Suprapubic skin (tissue), 4 donors: ENCODE data around the gene CIB4. TPM values are rescaled to one million over a fixed set of nuclear protein-coding genes. Genes with fewer than 3 reads are reported as not detected.
"Not testable (repeated sequence)": the region's sequence is repeated elsewhere in the genome, so short reads cannot be mapped to it uniquely, and the experiment has no call there.

ENCODE experiments used
- DNase-seq, 2 donors: peaks; one replicate each; pipeline ENCODE4 v3.0.0-alpha.2; 2019; ENCODE audit warnings: low spot score in 2 of 2
- H3K27ac ChIP-seq: fragments of 200-600 bp; sonication (generic); one replicate; pipeline ENCODE4 v1.5.1; 2019
- H3K27me3 ChIP-seq: fragments of 200-600 bp; sonication (generic); one replicate; pipeline ENCODE4 v1.5.1; 2019
- H3K36me3 ChIP-seq: fragments of 200-600 bp; sonication (generic); one replicate; pipeline ENCODE4 v1.5.1; 2019
- H3K4me1 ChIP-seq: fragments of 200-600 bp; sonication (generic); one replicate; pipeline ENCODE4 v1.5.1; 2019
- H3K4me3 ChIP-seq: fragments of 200-600 bp; sonication (generic); one replicate; pipeline ENCODE4 v1.5.1; 2019; ENCODE audit warnings: mild to moderate bottlenecking
- H3K9me3 ChIP-seq: fragments of 200-600 bp; sonication (generic); one replicate; pipeline ENCODE4 v1.5.1; 2019
- EP300 ChIP-seq: sonication (generic); formaldehyde crosslinking; IDR thresholded peaks from one replicate; pipeline ENCODE4 v1.6.1; 2017; ENCODE audit warnings: antibody characterized with exemption
- POLR2A ChIP-seq, 2 donors: fragments of 450-650 bp; IDR thresholded peaks; one replicate each; pipeline ENCODE4 v1.6.1; 2017; ENCODE audit warnings: antibody characterized with exemption in 2 of 2, mild to moderate bottlenecking in 2 of 2, moderate library complexity in 2 of 2
- POLR2AphosphoS5 ChIP-seq, 3 donors: sonication (generic); formaldehyde crosslinking; IDR thresholded peaks; one replicate each; pipeline ENCODE4 v1.6.1; 2017; ENCODE audit warnings: antibody characterized with exemption in 3 of 3
- WGBS: methylation state at CpG from one replicate; pipeline ENCODE4 v1.1.5; 2018; 5-methylcytosine and 5-hydroxymethylcytosine counted together
- total RNA-seq, 4 donors: library from RNA; depleted of rRNA; stranded (reverse); fragments of >200 nt; gene quantifications; one replicate each; pipeline ENCODE4 v1.1.0, GENCODE V29; 2016
- TF ChIP-seq, protein P1 (sequence below), 2 donors: fragments of 200-600 bp in 1 of 2; fragments of 450-650 bp in 1 of 2; sonication (generic) in 1 of 2; IDR thresholded peaks; one replicate each; pipeline ENCODE4 v1.5.1; 2016 to 2019; ENCODE audit warnings: antibody characterized with exemption in 2 of 2, mild to moderate bottlenecking in 1 of 2, moderate library complexity in 1 of 2

CIB4 gene
- total RNA-seq, 4 donors from 2014 or later: not detected

DNA sequence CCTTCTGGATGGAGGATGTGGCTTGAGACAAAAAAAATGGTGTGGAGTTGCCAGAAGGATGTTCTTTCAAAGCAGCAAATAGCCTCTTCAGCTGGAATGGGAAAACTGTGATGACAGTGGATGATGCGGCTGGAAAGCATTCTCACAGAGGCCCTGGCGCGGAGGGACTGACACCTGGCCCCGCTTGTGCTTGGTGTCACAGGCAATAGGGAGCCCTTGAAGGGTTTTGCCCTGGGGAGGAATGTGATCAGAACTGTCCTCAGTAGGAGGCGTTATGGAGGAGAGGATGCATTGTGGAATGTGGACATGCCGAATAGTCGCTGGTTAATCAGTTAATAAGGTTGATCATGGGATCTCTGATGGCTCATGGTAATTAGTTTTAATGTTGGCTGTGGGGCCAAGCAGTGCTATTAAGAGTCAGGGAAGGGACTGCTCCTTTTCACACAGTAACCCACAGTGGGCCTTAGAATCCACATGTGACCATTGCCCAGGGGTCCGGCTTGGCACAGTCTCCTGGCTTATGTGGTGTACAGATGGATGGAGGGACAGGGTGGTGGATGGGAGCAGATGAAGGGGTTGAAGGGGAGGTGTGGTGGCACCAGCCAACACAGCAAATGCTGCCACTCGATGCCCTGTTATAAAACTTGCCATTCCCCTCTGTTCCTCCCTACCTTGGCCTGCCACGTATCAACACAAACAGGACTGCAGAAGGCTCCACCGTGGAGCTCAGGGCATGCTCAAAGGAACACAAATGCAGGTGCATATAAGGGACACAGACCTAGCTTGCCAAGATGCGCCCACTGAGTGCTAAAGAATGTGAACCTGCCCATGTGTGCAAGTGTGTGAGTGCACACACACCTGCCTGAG lies 71.7 kb downstream of the CIB4 start:
- H3K4me3 ChIP-seq: no peak overlapping the region
- TF ChIP-seq, protein P1, sequence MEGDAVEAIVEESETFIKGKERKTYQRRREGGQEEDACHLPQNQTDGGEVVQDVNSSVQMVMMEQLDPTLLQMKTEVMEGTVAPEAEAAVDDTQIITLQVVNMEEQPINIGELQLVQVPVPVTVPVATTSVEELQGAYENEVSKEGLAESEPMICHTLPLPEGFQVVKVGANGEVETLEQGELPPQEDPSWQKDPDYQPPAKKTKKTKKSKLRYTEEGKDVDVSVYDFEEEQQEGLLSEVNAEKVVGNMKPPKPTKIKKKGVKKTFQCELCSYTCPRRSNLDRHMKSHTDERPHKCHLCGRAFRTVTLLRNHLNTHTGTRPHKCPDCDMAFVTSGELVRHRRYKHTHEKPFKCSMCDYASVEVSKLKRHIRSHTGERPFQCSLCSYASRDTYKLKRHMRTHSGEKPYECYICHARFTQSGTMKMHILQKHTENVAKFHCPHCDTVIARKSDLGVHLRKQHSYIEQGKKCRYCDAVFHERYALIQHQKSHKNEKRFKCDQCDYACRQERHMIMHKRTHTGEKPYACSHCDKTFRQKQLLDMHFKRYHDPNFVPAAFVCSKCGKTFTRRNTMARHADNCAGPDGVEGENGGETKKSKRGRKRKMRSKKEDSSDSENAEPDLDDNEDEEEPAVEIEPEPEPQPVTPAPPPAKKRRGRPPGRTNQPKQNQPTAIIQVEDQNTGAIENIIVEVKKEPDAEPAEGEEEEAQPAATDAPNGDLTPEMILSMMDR (IDR thresholded peaks at IDR 0.05): no peak
- TF ChIP-seq POLR2A (IDR thresholded peaks at IDR 0.05): no peak
- H3K27me3 ChIP-seq: peaks cover 47% of the 10 kb centered on the region
- H3K27ac ChIP-seq: no peak overlapping the region
- H3K36me3 ChIP-seq: no peaks in the 10 kb centered on the region
- no peaks in the 10 kb centered on the region for H3K4me1 ChIP-seq
- no peaks in the 10 kb centered on the region for H3K9me3 ChIP-seq
- 82% methylated on average over 12 of the region's 12 CpGs for WGBS
- peak; percentile 35 to 56 for DNase-seq

DNA sequence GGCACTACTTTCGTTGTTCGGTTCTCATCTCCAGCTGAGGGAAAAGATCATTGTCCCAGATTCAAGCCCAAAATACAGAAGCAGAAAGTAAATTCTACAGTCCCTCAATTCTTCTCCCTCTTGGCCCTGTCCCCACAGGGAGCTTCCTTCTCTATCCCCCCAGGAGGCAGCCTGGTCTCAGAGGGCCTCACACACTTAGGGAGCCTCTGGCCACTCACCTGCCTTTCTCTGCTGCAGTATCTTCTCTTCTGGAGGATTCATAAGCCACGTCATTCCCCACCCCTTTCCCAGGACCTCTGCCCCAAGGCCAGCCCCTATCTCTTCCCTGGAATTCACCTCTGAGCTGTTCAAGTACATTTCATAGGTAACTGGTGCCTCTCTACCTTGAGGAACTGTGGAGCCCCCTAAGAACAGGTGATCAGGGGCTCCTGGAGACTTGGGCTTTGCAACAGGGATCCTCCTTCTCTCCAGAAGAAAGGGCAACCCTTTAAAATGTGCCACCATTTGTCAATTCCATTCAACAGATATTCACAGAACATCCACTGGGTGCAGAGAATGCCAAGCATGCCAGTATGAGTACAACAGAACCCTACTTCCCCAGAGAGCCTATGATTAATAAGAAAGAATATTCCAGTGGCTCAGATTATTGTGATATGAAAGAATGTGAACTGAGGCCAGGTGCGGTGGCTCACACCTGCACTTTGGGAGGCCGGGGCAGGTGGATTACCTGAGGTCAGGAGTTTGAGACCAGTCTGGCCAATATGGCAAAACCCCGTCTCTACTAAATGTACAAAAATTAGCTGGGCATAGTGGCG lies 72.9 kb downstream of the CIB4 start:
- DNase-seq: peak in 1 of 2 donors; percentile 35
- Histone ChIP-seq H3K9me3 (no peaks in the 10 kb centered on the region), H3K4me1 (peaks cover under 1% of the 10 kb centered on the region), H3K36me3 (no peaks in the 10 kb centered on the region), H3K4me3 (no peak overlapping the region), H3K27me3 (peaks cover 53% of the 10 kb centered on the region), H3K27ac (no peak overlapping the region)
- no peak for TF ChIP-seq POLR2A (IDR thresholded peaks at IDR 0.05)
- TF ChIP-seq, protein P1 (IDR thresholded peaks at IDR 0.05): no peak
- TF ChIP-seq POLR2AphosphoS5 (IDR thresholded peaks at IDR 0.05): no peak
- no peak for TF ChIP-seq EP300
- WGBS: 85% methylated on average over 6 of the region's 7 CpGs

- DNase-seq: peak; percentile 34 to 38
- Histone ChIP-seq H3K4me3 (no peak overlapping the region), H3K9me3 (no peaks in the 10 kb centered on the region), H3K4me1 (peaks cover 8% of the 10 kb centered on the region), H3K27me3 (peaks cover 54% of the 10 kb centered on the region), H3K27ac (no peak overlapping the region), H3K36me3 (no peaks in the 10 kb centered on the region)
- TF ChIP-seq POLR2AphosphoS5 (IDR thresholded peaks at IDR 0.05) (no peak), POLR2A (IDR thresholded peaks at IDR 0.05) (no peak), EP300 (no peak)
- TF ChIP-seq, protein P1 (IDR thresholded peaks at IDR 0.05): no peak
- 79% methylated on average over 3 of the region's 3 CpGs for WGBS
Observed at GRCh38 chr2:26567534-26567933, 73.6 kb downstream of the CIB4 start.

DNA sequence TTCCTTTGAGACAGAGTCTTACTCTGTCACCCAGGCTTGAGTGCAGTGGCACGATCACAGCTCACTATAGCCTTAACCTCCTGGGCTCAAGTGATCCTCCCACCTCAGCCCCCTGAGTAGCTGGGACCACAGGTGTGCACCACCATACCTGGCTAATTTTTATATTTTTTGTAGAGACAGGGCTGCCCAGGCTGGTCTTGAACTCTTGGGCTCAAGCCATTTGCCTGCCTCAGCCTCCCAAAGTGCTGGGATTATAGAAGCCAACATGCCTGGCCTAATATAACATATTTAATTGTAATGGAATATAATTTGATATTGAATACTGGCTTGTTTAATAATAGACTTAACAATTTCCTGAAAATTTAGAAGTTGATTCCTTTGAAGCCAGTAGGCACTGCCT lies 74.4 kb downstream of the CIB4 start:
- not testable (repeated sequence) for H3K4me3 ChIP-seq, H3K9me3 ChIP-seq, H3K36me3 ChIP-seq, H3K27ac ChIP-seq
- H3K4me1 ChIP-seq: peaks cover 14% of the 10 kb centered on the region
- H3K27me3 ChIP-seq: peaks cover 62% of the 10 kb centered on the region
- peak; percentile 3 to 53 for DNase-seq
- WGBS: 95% methylated on average over 1 of the region's 1 CpG

GRCh38 chr2:26566081-26566375 lies 75.1 kb downstream of the CIB4 start:
- Histone ChIP-seq H3K9me3 (no peaks in the 10 kb centered on the region), H3K27me3 (peaks cover 69% of the 10 kb centered on the region), H3K4me1 (peaks cover 14% of the 10 kb centered on the region), H3K4me3 (no peak overlapping the region), H3K36me3 (no peaks in the 10 kb centered on the region), H3K27ac (no peak overlapping the region)
- peak in 1 of 2 donors; percentile 30 for DNase-seq
- TF ChIP-seq POLR2A (IDR thresholded peaks at IDR 0.05) (no peak), EP300 (no peak), POLR2AphosphoS5 (IDR thresholded peaks at IDR 0.05) (no peak)
- TF ChIP-seq, protein P1 (IDR thresholded peaks at IDR 0.05): no peak
- 89% methylated on average over 6 of the region's 6 CpGs for WGBS
